Measurements from ENCODE around the gene DAGLA.
A peak's percentile ranks its signal among the peaks of the same experiment; 100 is the strongest.

DAGLA gene

GRCh38 chr11:61762798-61763197 lies 82.6 kb downstream of the DAGLA start:
- DNase-seq (ENCODE audit: low read depth in 2 of 3, low spot score in 1 of 3) = no peak

- DNase-seq (ENCODE audit: low read depth in 2 of 3, low spot score in 1 of 3) = no peak
These were observed 83.9 kb downstream of the DAGLA start for GRCh38 chr11:61763930-61764605.

- no peak for DNase-seq (ENCODE audit: low read depth in 2 of 3, low spot score in 1 of 3)
These were observed 84.5 kb downstream of the DAGLA start for GRCh38 chr11:61764606-61765260.

- DNase-seq (ENCODE audit: low read depth in 2 of 3, low spot score in 1 of 3) = no peak
These were observed 85.5 kb downstream of the DAGLA start for GRCh38 chr11:61765550-61766253.

GRCh38 chr11:61766353-61766841 lies 86.2 kb downstream of the DAGLA start:
- no peak for DNase-seq (ENCODE audit: low read depth in 2 of 3, low spot score in 1 of 3)

GRCh38 chr11:61768376-61769076 lies 88.3 kb downstream of the DAGLA start:
- no peak for DNase-seq (ENCODE audit: low read depth in 2 of 3, low spot score in 1 of 3)

GRCh38 chr11:61769169-61769920 lies 89.2 kb downstream of the DAGLA start:
- no peak for DNase-seq (ENCODE audit: low read depth in 2 of 3, low spot score in 1 of 3)

- DNase-seq (ENCODE audit: low read depth in 2 of 3, low spot score in 1 of 3) = no peak
These were observed 89.9 kb downstream of the DAGLA start for GRCh38 chr11:61769946-61770683.

GRCh38 chr11:61771195-61771894 lies 91.2 kb downstream of the DAGLA start:
- no peak for DNase-seq (ENCODE audit: low read depth in 2 of 3, low spot score in 1 of 3)

GRCh38 chr11:61771985-61772455 lies 91.8 kb downstream of the DAGLA start:
- DNase-seq (ENCODE audit: low read depth in 2 of 3, low spot score in 1 of 3) = no peak

- no peak for DNase-seq (ENCODE audit: low read depth in 2 of 3, low spot score in 1 of 3)
These were observed 93.2 kb downstream of the DAGLA start for GRCh38 chr11:61773356-61773755.

GRCh38 chr11:61773809-61774208 lies 93.6 kb downstream of the DAGLA start:
- DNase-seq (ENCODE audit: low read depth in 2 of 3, low spot score in 1 of 3) = no peak

- DNase-seq (ENCODE audit: low read depth in 2 of 3, low spot score in 1 of 3) = no peak
These were observed 94.2 kb downstream of the DAGLA start for GRCh38 chr11:61774411-61774810.

GRCh38 chr11:61775106-61775505 lies 94.9 kb downstream of the DAGLA start:
- DNase-seq (ENCODE audit: low read depth in 2 of 3, low spot score in 1 of 3) = no peak

GRCh38 chr11:61775606-61776554 lies 95.7 kb downstream of the DAGLA start:
- no peak for DNase-seq (ENCODE audit: low read depth in 2 of 3, low spot score in 1 of 3)

GRCh38 chr11:61776561-61777075 lies 96.4 kb downstream of the DAGLA start:
- peak; percentile 43 to 69 (median 66) for DNase-seq (ENCODE audit: low read depth in 2 of 3, low spot score in 1 of 3)

- DNase-seq (ENCODE audit: low read depth in 2 of 3, low spot score in 1 of 3) = peak in 2 of 3 donors; percentile 39 to 61
These were observed 97.3 kb downstream of the DAGLA start for GRCh38 chr11:61777234-61778090.
